Nephron progenitor cell (in vitro differentiated cells): Measurements from ENCODE around the gene FAM3D.

Experiments used
- DNase-seq: peaks from one replicate; pipeline ENCODE4 v3.0.0; 2021
- H3K27ac Mint-ChIP-seq: 2 replicates; pipeline ENCODE4 v1.8.0; 2021; ENCODE audit warnings: mild to moderate bottlenecking, moderate library complexity, mixed read lengths
- H3K27me3 Mint-ChIP-seq: 2 replicates; pipeline ENCODE4 v1.8.0; 2021; ENCODE audit warnings: mild to moderate bottlenecking, low read depth, mixed read lengths; ENCODE audit not compliant: poor library complexity
- H3K36me3 Mint-ChIP-seq: 2 replicates; pipeline ENCODE4 v1.8.0; 2021; ENCODE audit warnings: low read depth, mixed read lengths
- H3K4me1 Mint-ChIP-seq: 2 replicates; pipeline ENCODE4 v1.8.0; 2021; ENCODE audit warnings: mixed read lengths
- H3K4me3 Mint-ChIP-seq: 2 replicates; pipeline ENCODE4 v1.8.0; 2021; ENCODE audit warnings: mild to moderate bottlenecking, moderate library complexity, mixed read lengths
- H3K9me3 Mint-ChIP-seq: 2 replicates; pipeline ENCODE4 v1.8.0; 2021; ENCODE audit warnings: mild to moderate bottlenecking, moderate library complexity, mixed read lengths
- TF ChIP-seq, protein P1 (sequence below): fragments of 200-600 bp; sonication (generic); IDR thresholded peaks from 2 replicates; pipeline ENCODE4 v1.5.0; 2021; ENCODE audit warnings: antibody characterized with exemption

The FAM3D gene

GRCh38 chr3:58586776-58587192 lies 79.8 kb downstream of the FAM3D start:
- no peak overlapping the region for H3K27ac Mint-ChIP-seq
- TF ChIP-seq, protein P1, sequence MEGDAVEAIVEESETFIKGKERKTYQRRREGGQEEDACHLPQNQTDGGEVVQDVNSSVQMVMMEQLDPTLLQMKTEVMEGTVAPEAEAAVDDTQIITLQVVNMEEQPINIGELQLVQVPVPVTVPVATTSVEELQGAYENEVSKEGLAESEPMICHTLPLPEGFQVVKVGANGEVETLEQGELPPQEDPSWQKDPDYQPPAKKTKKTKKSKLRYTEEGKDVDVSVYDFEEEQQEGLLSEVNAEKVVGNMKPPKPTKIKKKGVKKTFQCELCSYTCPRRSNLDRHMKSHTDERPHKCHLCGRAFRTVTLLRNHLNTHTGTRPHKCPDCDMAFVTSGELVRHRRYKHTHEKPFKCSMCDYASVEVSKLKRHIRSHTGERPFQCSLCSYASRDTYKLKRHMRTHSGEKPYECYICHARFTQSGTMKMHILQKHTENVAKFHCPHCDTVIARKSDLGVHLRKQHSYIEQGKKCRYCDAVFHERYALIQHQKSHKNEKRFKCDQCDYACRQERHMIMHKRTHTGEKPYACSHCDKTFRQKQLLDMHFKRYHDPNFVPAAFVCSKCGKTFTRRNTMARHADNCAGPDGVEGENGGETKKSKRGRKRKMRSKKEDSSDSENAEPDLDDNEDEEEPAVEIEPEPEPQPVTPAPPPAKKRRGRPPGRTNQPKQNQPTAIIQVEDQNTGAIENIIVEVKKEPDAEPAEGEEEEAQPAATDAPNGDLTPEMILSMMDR, result no peak
- H3K9me3 Mint-ChIP-seq, result no peaks in the 10 kb centered on the region
- H3K36me3 Mint-ChIP-seq, result no peaks in the 10 kb centered on the region
- DNase-seq, result peak; percentile 74
- H3K4me3 Mint-ChIP-seq, result peak overlapping the region; percentile 81
- H3K27me3 Mint-ChIP-seq, result peaks cover 69% of the 10 kb centered on the region
- H3K4me1 Mint-ChIP-seq, result peaks cover 46% of the 10 kb centered on the region

- H3K36me3 Mint-ChIP-seq, result no peaks in the 10 kb centered on the region
- TF ChIP-seq, protein P1, result no peak
- peak overlapping the region; percentile 64 for H3K27ac Mint-ChIP-seq
- no peaks in the 10 kb centered on the region for H3K9me3 Mint-ChIP-seq
- peaks cover 54% of the 10 kb centered on the region for H3K4me1 Mint-ChIP-seq
- DNase-seq, result peak; percentile 58
- peaks cover 66% of the 10 kb centered on the region for H3K27me3 Mint-ChIP-seq
- H3K4me3 Mint-ChIP-seq, result peak overlapping the region; percentile 81
Measured at GRCh38 chr3:58585994-58586393, 80.6 kb downstream of the FAM3D start.

DNA sequence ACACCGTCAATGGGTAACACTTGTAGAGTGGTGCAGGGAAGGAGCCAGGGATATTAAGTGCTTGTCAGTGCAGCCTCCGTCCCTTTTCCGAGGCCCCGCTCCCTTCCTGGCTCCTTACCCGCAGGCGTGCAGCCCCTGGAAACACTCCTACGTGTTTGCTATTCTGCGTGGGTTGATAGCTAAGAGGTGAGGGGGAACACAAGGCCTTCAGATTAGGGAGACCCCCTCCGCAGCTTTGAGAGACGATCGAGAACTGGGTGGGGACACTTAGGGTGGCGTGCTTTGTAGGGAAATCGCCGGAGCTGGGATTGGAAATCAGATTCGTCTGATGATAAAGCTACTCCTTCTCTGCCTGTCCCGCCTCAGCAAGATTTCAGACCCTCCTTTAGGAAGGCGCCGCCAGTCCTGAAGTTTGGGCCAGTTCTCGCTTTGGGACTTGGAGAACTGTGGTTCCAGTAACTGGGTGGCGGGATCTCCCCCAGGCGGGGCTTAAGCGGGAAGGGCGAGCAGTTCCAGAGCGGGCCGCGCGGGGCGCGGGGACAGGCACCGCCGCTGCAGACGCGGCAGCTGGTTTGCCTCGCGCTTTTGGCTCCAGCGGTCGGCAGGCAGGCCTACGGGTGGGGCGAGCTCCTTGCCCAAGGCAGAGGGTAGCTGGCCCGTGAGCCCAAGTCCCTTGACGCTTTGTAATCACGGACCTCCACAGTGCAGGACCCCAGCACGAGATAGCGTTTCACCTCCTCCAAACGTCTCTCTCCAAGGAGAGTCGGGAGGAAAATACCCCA lies 81.4 kb downstream of the FAM3D start:
- Mint-ChIP-seq H3K4me1 (peaks cover 61% of the 10 kb centered on the region), H3K4me3 (peak overlapping the region; percentile 81), H3K36me3 (no peaks in the 10 kb centered on the region), H3K27ac (peak overlapping the region; percentile 64), H3K27me3 (peaks cover 61% of the 10 kb centered on the region), H3K9me3 (no peaks in the 10 kb centered on the region)
- DNase-seq, result peak; percentile 85
- TF ChIP-seq, protein P1, result peak; percentile 76

DNA sequence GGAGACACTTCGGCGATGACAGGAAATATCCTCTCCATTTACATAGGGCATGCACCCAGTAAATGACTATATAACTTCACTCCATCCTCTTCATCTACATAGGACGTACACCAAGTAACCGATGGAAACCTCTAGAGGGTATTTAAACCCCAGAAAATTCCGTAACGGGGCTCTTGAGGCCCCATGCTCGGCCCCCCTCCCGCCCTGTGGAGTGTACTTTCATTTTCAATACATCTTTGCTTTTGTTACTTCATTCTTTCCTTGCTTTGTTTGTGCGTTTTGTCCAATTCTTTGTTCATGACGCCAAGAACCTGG lies 81.9 kb downstream of the FAM3D start:
- DNase-seq, result no peak
- Mint-ChIP-seq H3K4me1 (peaks cover 66% of the 10 kb centered on the region), H3K9me3 (no peaks in the 10 kb centered on the region), H3K36me3 (no peaks in the 10 kb centered on the region), H3K27me3 (peaks cover 61% of the 10 kb centered on the region), H3K27ac (no peak overlapping the region), H3K4me3 (peak overlapping the region; percentile 81)
- TF ChIP-seq, protein P1, result no peak
